HG03378 (cell line): Measurements from ENCODE around the gene C11orf42.

Experiments used
- ATAC-seq: cut with Tn5 transposase; IDR thresholded peaks from one replicate; pipeline ENCODE4 v1.9.1; 2021; ENCODE audit warnings: mild to moderate bottlenecking, moderate library complexity; ENCODE audit not compliant: unreplicated experiment

The C11orf42 gene

DNA sequence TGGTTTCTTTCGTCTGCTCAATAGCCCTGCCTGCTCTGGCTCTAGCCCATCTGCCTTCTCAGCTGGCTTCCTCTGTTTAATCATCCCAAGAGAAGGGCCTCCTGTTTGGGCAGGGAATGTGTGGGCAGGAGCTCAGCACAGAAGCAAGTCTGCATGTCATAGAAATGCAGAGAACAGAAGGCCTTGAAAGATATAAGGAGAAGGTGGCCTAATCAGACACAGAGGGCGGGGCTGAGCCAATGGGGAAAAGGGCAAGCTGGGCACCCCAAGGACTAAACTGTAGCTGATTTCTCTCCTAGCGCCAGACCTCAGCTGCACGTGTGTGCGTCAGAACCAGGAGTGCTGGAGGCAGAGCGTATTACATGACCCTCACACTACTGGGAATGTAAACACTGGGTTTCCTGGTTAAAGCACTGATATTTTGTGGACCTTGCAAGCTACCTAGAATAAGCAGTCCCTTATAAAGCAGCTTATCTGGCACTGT is 46.7 kb downstream of the C11orf42 start:
- ATAC-seq = no peak

DNA sequence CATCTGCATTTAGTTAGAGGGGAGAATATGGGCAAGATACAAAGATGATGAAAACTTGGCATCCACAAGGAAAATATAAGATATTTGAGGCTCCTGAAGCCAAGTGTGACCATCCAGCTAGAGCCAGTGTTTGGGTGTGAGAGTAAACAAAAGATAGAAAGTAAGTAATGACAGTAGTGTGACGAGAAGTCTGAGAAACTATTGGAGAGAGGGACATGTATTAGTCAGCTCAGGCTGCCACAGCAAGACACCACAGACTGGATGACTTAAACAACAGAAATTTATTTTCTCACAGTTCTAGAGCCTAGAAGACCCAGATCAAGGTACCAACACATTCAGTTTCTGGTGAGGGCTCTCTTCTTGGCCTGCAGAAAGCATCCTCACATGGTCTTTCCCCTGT is 47.8 kb downstream of the C11orf42 start:
- ATAC-seq = no peak

GRCh38 chr11:6258141-6258540 is 52.8 kb downstream of the C11orf42 start:
- ATAC-seq = no peak

- no peak for ATAC-seq
Observed at GRCh38 chr11:6258571-6259081, 53.3 kb downstream of the C11orf42 start.

- ATAC-seq = no peak
Observed at GRCh38 chr11:6260207-6260726, 54.9 kb downstream of the C11orf42 start.
